NCI-H1105 (cell line): ENCODE results near the gene RBFOX2.
"Not testable (repeated sequence)": the region's sequence is repeated elsewhere in the genome, so short reads cannot be mapped to it uniquely, and the experiment has no call there.

Source experiments
- DNase-seq: peaks from one replicate; lab custom pipeline; 2025; lab: John Stamatoyannopoulos, UW

RBFOX2 gene

DNA sequence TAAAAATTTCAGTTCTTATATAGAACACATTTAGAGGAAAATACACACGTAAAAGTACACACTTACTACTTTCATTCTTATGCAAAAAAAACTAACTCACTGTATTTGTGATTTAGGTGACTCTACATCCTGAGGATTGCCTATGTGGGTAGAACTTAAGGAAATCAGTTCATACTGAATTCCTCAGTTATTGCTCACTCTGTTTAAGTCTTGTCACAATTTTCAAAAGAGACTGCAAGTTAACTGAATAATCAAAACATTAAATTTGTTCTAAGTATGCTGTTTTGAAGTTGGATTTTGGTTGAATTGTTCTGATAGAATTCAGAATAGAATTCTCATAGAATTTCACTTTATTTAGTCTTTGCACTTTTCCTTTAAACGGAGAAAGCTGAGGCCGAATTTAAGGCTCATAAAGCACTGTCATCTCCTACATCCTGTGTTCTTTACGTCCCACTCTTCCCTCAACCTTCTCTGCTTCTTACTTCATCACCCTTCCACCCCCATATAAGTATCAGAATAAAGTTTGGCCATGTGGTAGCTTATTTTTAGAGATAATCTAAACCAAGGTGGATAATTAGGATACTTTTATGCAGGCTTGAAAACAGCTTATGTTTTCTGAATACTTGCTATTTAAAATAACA, 251.2 kb downstream of the RBFOX2 start:
- no peak for DNase-seq

GRCh38 chr22:35775339-35775738, 253.3 kb downstream of the RBFOX2 start:
- DNase-seq: no peak

- DNase-seq: no peak
These were observed 258.6 kb downstream of the RBFOX2 start for GRCh38 chr22:35769974-35770373.

DNA sequence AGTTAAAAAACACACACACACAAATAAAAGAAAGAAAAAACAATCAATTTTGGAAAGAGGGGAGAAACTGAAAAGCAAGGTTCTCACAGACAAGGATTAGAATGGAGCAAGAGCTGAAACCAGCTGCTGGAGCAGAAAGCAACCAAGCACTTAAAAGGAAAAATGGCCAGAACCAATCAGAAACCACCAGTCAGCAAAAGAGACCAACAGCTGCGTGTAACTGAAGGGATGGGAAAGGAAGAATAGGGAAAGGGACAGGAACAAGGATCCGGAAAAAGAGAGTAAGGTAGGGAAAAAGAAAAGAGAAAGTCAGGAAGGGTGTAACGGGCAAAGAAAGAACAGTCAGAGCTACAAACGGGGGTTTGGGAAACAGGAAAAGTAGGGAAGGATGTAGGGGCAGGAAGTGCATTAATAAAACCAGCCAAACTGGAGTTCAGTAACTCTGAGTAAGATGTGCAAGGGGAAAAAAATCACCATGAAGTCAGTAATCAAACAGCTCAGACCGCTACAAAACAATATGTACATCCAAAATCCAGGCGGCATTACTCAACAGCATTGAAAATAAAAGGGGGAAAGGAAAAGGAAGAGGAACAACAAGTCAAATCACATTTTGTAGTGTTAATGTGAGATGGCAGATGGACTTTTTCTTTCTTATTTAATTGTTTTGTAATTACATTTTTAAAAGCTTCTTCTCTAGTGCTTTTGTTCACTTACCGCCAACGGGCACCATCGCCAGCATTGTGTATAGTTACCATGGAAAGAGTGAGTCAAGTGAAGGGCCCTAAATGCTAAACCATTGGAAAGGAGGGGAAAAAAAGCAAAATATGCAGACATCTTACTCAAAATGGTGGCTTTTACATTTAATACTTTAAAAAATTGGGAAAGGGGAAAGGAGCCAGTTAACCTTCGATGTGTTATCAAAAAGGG, 261.7 kb downstream of the RBFOX2 start:
- peak; percentile 46 for DNase-seq

GRCh38 chr22:35761037-35761436, 267.6 kb downstream of the RBFOX2 start:
- DNase-seq: no peak

GRCh38 chr22:35758394-35758793, 270.2 kb downstream of the RBFOX2 start:
- no peak for DNase-seq

GRCh38 chr22:35756722-35757121, 271.9 kb downstream of the RBFOX2 start:
- no peak for DNase-seq

DNA sequence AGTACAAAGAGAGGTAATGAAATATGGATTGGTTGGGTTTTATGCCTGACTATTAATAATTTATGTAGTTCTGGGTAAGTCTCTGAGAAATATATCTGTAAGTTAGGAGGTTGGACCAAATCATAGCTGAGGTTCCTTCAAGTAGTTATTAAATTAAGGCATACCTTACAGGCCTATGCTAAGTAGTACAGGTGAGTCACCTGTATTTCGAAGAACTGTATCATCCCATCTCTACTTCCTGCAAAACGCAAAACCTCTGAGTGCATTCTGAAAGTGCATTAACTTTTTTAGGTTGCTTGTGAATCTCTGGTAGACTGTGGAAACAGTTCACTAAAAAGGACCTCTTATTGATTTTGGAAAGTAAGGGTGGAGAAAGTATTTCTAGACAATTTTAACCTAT, 273.9 kb downstream of the RBFOX2 start:
- DNase-seq: no peak

GRCh38 chr22:35752863-35753189, 275.8 kb downstream of the RBFOX2 start:
- no peak for DNase-seq

GRCh38 chr22:35752006-35752862, 276.4 kb downstream of the RBFOX2 start:
- DNase-seq: no peak

GRCh38 chr22:35749808-35750207, 278.8 kb downstream of the RBFOX2 start:
- DNase-seq: no peak

DNA sequence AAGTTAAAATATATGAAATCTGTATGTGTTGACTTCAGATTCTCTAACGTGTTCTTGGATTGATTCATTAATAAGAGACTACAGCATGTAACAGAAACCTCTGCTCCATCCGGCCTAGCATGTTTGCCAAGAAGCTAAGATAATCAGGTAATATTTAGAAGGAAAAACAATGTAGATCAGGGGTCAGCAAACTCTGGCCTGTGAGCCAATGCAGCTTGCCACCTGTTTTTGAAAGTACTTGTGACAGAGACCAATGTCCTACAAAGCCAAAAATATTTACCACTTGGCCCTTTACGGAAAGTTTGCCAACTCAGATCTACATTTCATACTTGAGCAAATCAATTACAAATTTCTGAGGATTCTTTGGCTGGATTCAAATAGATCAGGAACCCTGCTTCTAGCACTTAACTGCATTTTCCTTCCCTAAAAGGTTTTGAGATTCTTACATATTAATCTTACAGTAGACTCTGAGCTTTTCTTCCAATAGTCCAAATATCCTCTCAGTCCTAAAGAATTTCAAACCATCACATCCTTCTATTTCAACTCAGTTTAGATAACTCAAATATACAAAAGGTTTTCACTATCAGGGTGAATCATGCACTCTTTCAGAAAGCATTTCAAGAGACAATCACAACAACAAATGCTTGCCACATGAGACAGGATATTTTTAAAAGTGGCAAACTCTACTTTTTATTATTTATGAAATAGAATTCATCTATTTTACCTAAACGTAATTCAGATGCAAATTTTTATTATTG, 281.5 kb downstream of the RBFOX2 start:
- DNase-seq: no peak

DNA sequence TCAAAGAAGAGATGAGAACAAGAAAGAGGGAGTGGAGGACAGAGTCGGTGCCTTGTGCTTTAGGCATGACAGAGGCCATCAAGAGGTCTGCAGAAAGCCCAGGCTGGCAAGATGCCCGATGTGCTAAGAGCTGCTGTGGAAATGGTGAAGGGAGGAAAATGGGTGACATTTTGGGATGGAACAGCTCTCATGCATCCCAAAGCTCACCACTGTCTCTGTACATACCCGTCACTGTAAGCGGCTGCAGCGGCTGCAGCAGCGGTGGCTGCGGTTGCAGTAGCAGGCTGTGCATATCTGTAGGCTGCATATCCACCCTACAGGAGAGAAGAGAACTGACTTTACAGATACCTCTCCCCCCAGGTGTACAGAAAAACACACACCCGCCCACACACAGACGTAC, 282.4 kb downstream of the RBFOX2 start:
- DNase-seq: no peak

DNA sequence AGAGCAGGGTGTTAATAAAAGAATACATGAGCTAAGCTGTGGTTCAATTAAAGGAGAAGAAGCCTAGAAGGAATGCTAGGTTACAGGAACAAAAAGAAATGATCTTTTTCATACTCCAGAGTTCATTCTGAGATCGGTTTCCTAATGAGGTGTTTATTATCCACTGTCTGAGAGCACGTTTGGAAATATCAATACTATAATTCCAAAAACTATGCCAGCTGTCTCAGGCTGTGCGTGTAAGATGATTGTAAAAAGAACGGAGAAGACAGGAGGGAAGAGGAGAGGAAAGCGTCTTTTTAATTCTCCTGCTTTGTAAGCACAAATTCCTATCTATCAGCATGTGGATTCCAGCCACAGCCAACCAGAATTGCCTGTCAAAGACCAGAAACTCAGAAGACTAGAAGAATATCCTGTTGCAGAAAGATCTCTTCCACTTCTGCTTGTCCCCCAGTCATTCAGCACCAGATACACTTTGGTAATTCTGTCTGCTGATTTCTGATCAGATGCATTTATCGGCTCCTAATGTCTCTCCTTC, 285.2 kb downstream of the RBFOX2 start:
- no peak for DNase-seq

- DNase-seq: no peak
These were observed 286.1 kb downstream of the RBFOX2 start for GRCh38 chr22:35742342-35743100.

- DNase-seq: no peak
These were observed 288.0 kb downstream of the RBFOX2 start for GRCh38 chr22:35740616-35741015.

- DNase-seq: no peak
These were observed 288.7 kb downstream of the RBFOX2 start for GRCh38 chr22:35739931-35740380.

- no peak for DNase-seq
These were observed 289.3 kb downstream of the RBFOX2 start for GRCh38 chr22:35739076-35739930.

GRCh38 chr22:35737886-35738285, 290.7 kb downstream of the RBFOX2 start:
- not testable (repeated sequence) for DNase-seq

GRCh38 chr22:35736701-35737100, 291.9 kb downstream of the RBFOX2 start:
- DNase-seq: no peak
